ENCODE results near the gene SULT4A1.

Gene SULT4A1

DNA sequence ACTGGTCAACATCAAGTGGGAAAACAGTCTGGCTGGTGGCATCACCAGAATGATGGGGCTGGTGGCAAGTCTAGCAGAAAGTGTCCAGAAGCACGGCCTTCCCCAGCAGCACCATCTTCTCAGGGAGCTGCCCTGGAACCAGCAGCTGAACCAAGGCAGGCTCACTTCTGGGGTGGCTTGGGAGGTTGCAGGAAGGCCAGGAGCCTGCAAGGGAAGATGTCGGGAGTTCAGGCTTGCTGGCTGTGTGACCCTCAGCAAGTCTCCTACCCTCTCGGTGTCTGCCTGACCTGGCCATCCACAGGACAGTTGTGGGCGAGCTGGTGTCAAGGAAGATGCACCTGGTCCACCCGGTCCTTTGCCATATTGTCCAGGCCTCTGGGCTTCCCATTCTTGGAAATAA, 31.8 kb upstream of the SULT4A1 start:
- Histone ChIP-seq H3K36me3 (ENCODE audit: control insufficient read depth, insufficient read depth, low read length) (no peaks in the 10 kb centered on the region), H3K4me3 (replicated peaks; ENCODE audit: low read depth, low read length) (no peak overlapping the region), H3K27me3 (replicated peaks; ENCODE audit: control insufficient read depth, insufficient read depth, low read length) (peaks cover 10% of the 10 kb centered on the region)
- TF ChIP-seq, protein P1, sequence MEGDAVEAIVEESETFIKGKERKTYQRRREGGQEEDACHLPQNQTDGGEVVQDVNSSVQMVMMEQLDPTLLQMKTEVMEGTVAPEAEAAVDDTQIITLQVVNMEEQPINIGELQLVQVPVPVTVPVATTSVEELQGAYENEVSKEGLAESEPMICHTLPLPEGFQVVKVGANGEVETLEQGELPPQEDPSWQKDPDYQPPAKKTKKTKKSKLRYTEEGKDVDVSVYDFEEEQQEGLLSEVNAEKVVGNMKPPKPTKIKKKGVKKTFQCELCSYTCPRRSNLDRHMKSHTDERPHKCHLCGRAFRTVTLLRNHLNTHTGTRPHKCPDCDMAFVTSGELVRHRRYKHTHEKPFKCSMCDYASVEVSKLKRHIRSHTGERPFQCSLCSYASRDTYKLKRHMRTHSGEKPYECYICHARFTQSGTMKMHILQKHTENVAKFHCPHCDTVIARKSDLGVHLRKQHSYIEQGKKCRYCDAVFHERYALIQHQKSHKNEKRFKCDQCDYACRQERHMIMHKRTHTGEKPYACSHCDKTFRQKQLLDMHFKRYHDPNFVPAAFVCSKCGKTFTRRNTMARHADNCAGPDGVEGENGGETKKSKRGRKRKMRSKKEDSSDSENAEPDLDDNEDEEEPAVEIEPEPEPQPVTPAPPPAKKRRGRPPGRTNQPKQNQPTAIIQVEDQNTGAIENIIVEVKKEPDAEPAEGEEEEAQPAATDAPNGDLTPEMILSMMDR (IDR thresholded peaks at IDR 0.05; ENCODE audit: insufficient read depth, low read length, poor library complexity, severe bottlenecking) = no peak
- no peak for DNase-seq (ENCODE audit: extremely low read depth, insufficient read length)

DNA sequence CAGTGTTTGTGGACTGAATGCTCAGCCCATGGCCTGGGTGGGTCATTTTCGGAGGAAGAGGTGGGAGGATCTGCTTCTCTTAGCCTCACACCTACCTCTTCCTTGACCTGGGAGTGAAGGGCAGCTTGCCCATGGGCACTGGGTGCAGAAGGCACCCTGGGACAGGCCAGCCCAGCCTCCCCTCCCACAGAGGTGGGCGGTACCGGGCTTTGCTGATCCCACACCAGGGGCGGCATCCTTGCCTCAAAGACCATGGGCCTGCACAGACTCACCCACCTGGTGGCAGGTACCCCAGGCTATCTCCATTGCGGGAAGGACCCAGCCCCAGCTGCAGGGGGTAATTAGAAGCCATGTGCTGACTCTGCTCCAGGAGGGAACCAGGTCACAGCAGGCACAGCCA, 31.0 kb upstream of the SULT4A1 start:
- TF ChIP-seq, protein P1 (IDR thresholded peaks at IDR 0.05; ENCODE audit: insufficient read depth, low read length, poor library complexity, severe bottlenecking) = no peak
- DNase-seq (ENCODE audit: extremely low read depth, insufficient read length) = no peak
- Histone ChIP-seq H3K27me3 (replicated peaks; ENCODE audit: control insufficient read depth, insufficient read depth, low read length) (peaks cover 10% of the 10 kb centered on the region), H3K36me3 (ENCODE audit: control insufficient read depth, insufficient read depth, low read length) (no peaks in the 10 kb centered on the region), H3K4me3 (replicated peaks; ENCODE audit: low read depth, low read length) (no peak overlapping the region)

DNA sequence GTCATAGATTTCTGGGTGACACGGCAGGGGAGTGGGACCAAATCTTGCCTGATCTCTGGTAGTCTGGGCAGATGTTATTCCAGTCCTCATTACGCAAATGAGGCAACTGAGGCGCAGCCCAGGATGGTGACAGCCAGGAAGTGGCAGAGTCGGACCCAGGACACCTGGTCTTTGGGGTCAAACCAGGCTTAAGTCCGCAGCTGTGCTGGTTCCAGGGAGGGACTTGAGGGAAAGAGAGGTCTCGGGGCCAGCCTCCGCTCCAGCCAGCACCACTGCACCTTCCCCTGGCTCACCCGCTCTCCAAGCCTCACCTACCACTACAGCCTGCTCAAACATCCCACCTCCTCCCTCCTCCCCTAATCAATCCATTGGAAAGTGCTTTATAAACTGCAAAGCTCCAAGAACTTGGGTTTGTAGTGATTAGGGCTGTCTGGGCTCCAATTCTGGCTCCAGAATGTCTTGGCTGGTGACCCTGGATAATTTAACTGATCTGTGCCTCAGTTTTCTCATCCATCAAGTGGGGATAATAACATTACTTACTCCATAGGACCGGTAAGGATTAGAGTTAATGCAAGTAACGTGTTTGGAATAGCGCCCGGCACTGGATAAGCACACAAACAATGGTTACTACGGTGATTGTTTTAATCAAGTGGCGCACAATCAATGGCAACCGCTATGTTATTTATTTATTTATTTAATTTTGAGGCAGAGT, 30.0 kb upstream of the SULT4A1 start:
- TF ChIP-seq, protein P1 (IDR thresholded peaks at IDR 0.05; ENCODE audit: insufficient read depth, low read length, poor library complexity, severe bottlenecking) = no peak
- peaks cover 9% of the 10 kb centered on the region for H3K27me3 ChIP-seq (replicated peaks; ENCODE audit: control insufficient read depth, insufficient read depth, low read length)
- H3K4me3 ChIP-seq (replicated peaks; ENCODE audit: low read depth, low read length) = no peak overlapping the region
- no peak for DNase-seq (ENCODE audit: extremely low read depth, insufficient read length)
- H3K36me3 ChIP-seq (ENCODE audit: control insufficient read depth, insufficient read depth, low read length) = no peaks in the 10 kb centered on the region

DNA sequence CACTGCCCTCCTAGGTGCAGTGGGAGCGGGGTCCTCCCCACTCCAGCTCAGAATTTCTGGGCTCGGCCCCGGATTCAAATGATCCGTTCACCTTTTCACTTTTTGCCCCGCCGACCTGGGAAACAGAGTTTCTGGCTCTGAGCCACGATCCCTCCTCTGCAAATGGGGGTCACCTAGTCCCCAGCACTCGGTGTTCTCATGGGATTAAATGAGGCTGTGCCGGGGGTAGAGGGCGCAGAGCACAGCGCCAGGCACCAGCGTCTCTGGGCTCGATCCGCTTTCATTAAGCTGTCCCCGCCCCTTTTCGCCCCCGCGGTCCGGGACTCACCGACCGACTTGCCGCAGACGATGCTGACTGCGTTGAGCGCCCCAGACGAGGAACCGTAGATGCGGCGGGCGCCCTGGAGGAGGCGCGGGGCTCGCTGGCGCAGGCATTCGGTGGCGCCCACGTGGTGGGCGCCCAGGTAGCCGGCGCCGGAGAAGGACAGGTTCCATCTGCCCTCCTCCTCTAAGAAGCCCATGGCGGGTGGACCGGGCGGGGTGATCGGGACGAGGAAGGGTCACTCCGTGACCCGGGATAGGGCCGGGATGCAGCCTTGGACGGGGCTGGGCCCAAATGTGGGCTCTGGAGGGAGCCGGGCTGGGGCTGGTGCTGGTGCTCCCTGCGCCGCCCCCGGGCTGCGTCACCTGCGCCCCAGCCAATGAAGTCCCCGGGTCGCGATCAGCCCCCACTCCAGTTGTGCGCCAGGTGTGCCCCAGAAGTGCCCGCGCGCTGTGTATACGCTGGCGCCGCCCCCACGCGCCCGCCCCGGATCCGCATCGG, 29.3 kb upstream of the SULT4A1 start, which contains the start of gene PNPLA5:
Gene PNPLA5, minus strand, starts transcription at position 654 of the 823 bp plus-strand sequence. Its CDS starts 133 bp downstream, at position 521.
- peaks cover 10% of the 10 kb centered on the region for H3K27me3 ChIP-seq (replicated peaks; ENCODE audit: control insufficient read depth, insufficient read depth, low read length)
- H3K4me3 ChIP-seq (replicated peaks; ENCODE audit: low read depth, low read length) = no peak within 1 kb of the TSS

DNA sequence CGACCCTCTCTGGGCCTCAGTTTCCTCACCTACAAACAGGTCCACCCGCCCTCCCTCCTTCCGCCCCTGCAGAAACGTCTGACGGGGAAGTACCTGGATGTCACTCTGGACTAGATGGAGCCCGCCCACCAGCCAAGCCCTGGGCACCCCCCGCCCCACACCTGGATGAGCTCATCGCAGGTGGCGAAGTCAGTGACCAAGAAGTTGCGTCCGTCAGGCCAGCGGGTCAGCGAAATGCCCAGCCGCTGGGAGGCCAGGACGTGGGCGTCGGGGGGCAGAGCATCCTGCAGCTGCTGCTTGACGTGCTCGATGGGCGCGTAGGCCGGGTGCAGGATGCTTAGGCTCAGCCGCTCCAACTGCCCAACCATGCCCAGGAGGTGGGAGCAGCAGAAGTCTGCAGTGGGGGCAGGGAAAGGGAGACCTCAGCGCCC, 28.6 kb upstream of the SULT4A1 start:
- TF ChIP-seq, protein P1 (IDR thresholded peaks at IDR 0.05; ENCODE audit: insufficient read depth, low read length, poor library complexity, severe bottlenecking) = no peak
- DNase-seq (ENCODE audit: extremely low read depth, insufficient read length) = no peak
- Histone ChIP-seq H3K27me3 (replicated peaks; ENCODE audit: control insufficient read depth, insufficient read depth, low read length) (peaks cover 10% of the 10 kb centered on the region), H3K4me3 (replicated peaks; ENCODE audit: low read depth, low read length) (no peak overlapping the region), H3K36me3 (ENCODE audit: control insufficient read depth, insufficient read depth, low read length) (no peaks in the 10 kb centered on the region)

More for the DNA sequence above, 29.3 kb upstream of the SULT4A1 start, which contains the start of gene PNPLA5:
- no peak for DNase-seq (ENCODE audit: extremely low read depth, insufficient read length)
- H3K36me3 ChIP-seq (ENCODE audit: control insufficient read depth, insufficient read depth, low read length) = no peaks in the 10 kb centered on the region
- TF ChIP-seq, protein P1 (IDR thresholded peaks at IDR 0.05; ENCODE audit: insufficient read depth, low read length, poor library complexity, severe bottlenecking) = no peak
